HG03095 (cell line): ENCODE measurements around the gene BAIAP2.

Experiments used
- ATAC-seq: cut with Tn5 transposase; IDR thresholded peaks from one replicate; pipeline ENCODE4 v1.9.1; 2021; ENCODE audit warnings: moderate library complexity; ENCODE audit not compliant: unreplicated experiment

Gene BAIAP2

GRCh38 chr17:81102869-81103268, 67.9 kb downstream of the BAIAP2 start:
- no peak for ATAC-seq

- ATAC-seq, result no peak
These were observed 68.4 kb downstream of the BAIAP2 start for GRCh38 chr17:81103379-81103778.

DNA sequence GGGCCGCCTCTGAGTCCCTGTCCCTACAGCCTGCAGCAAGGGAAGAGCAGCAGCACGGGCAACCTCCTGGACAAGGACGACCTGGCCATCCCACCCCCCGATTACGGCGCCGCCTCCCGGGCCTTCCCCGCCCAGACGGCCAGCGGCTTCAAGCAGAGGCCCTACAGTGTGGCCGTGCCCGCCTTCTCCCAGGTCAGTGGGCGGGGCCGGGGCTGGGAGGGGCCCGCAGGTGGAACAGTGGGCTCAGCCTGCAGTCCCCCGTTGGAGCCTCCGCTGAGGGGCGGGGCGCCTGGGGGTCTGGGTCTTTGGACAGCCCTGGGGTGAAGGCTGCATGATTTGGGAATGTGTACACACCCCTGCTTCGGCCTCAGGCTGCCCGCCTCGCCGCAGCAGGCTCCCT, 71.8 kb downstream of the BAIAP2 start:
- ATAC-seq, result no peak

GRCh38 chr17:81108220-81108619, 73.3 kb downstream of the BAIAP2 start:
- ATAC-seq, result no peak

GRCh38 chr17:81109957-81110356, 75.0 kb downstream of the BAIAP2 start:
- no peak for ATAC-seq

DNA sequence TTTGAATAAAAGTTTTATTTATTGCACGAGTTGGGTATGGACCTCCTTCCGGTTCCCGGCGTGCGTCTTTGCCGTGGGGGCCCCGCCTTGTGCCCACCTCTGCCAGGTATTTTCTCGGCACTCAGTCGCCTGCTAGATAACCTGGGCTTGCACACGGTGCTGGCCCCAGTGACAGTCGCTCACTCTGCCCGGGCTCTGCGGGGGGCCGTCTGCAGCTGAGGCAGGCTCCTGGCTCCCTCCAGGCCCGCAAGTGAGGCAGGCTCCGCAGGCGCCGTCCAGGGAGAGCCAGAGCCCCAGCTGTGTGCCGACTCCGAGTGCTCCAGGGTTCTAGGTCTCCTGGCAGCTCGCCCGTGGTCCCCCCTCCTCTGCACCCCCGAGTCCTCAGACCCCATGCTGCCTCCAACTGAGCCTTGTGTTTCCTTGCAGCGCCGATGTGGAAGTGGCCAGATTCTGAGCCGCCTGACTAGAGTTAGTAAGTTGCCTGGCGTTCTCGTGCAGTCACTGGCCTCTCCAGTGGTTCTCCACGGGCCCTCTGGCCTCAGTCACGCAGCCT, 75.6 kb downstream of the BAIAP2 start:
- ATAC-seq, result no peak

- no peak for ATAC-seq
These were observed 76.1 kb downstream of the BAIAP2 start for GRCh38 chr17:81111066-81111465.

- ATAC-seq, result no peak
These were observed 77.5 kb downstream of the BAIAP2 start for GRCh38 chr17:81112450-81112849.

DNA sequence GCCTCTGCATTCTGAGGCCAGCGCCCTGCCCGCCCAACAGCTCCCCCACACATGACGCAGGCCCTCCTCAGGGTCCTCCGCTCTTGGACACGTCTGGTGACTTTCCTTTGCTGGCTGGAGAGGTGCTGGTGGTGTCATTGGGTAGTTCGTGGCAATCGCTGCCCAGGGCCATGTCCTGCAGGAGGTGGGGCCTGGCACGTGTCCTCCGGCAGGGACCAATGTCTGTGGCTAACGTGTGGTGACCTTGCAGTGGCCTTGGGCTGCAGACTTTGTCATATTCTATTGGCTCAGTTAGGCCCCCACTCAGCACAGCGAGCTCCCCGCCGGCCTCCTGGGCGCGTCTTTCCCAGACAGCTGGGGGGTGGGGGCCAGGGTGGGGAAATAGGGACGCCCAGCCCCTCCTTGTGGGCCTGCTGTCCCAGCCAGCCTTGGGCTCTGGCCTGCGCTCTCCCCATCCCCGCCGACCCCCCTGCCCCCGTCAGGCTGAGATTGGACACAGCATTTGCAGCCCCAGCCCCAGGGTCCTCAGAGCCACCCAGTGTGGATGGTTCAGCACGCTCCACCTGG, 78.3 kb downstream of the BAIAP2 start:
- ATAC-seq, result no peak

DNA sequence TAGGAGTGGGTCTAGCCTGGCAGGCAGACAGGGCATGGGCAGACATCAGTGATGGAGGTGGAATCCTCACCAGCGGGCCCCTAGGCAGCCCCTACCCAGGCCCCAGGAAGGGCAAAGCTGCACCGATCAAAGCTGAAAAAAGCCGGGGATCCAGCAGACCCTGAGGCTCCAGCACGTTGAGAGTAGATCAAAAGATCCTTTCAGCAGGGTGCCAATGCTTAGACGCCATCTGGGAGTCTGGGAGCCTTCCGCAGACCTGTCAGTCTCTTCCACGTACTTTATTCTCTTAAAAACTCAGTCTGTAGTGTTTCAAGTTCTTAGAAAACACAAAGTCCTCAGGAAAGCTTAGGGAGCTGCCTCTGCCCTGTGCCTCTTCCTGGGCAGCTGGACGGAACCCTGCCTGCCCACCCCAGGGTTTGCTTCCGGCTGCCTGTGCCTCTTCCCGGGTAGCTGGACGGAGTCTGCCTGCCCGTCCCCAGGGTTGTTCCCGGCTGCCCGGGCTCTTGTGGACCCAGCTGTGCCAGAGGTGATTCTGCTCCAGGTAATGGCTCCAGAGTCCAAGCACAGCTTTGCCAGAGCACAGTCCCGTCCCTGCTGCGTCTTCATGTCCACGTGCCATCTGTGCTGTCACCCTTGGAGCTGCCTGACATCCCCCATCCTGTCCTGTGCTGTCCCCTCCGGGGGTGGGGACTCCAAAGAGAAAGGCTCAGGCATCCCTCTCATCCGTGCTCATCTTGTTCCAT, 79.6 kb downstream of the BAIAP2 start:
- no peak for ATAC-seq

- no peak for ATAC-seq
These were observed 80.3 kb downstream of the BAIAP2 start for GRCh38 chr17:81115219-81115618.

DNA sequence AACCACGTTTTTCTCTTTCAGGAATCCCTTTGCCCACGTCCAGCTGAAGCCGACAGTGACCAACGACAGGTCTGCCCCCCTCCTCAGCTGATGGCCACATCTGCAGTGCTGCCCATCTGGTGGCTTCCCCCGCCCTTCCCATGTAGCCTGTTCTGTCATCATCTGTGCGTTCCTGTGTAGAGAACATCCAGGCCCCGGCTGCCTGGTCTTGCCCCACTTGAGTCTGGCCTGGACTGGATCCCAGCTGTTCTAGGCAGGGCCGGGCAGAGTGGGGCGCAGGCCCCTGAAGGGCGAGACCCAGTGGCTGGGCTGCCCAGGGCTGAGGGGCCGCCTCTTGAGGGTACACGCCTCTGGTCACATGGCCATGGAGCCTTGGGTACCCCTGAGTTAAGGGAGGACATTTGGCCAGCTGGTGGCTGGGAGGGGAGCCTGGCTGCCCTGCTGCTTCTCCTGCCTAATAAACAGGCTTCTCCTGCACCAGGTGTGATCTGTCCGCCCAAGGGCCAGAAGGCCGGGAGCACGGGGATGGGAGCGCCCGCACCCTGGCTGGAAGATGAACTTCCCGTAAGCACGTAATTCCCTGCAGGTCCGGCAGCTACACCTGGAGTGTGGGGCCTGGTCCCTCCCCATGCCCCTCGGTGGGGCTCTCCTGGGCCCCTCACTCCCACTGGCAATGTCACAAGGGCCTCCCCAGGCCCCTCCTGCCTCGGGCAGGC, 81.0 kb downstream of the BAIAP2 start:
- ATAC-seq, result no peak

DNA sequence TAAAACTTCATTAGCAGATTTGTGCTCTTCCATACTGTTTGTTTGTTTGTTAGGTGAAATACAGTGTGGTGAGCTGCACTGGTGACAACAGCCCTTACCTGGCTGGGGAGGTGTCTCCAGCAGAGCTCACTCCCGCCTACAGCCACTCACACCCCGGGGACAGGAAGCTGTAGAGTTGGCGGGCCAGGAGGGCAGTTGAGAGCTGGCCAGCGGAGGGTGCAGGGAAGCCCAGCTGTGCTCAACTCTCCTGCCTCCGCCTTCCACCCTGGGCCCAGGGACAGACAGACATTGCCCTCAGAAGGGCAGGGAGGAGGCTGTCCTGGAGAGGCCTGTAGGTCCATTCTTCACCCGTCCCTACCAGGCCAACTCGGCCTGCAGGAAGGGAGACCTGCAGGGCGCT, 81.8 kb downstream of the BAIAP2 start:
- ATAC-seq, result no peak

DNA sequence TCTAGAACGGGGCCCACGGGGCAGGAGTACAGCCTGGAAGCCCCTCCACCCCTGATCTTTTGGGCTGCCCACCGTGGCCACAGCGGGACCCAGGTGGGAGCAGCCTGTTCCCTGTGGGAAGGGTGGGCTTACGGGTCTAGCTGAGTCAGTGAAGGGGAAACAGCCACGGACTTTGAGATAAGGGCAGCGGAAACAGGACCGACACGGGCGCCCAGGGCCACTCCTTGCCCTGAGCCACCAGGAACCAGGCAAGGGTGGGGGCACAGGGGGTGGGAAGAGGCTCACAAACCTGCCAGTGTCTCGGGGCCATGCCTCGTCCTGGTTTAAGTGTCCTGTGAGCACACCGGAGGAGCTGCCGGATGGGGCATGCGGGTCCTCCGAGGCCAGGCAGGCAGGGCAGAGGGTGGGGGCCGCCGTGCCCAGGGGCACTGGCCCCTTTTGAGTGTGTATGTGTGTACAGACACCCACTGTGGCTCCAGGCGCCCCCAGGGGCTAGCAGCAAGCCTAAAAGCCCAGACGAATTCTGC, 82.8 kb downstream of the BAIAP2 start:
- no peak for ATAC-seq

DNA sequence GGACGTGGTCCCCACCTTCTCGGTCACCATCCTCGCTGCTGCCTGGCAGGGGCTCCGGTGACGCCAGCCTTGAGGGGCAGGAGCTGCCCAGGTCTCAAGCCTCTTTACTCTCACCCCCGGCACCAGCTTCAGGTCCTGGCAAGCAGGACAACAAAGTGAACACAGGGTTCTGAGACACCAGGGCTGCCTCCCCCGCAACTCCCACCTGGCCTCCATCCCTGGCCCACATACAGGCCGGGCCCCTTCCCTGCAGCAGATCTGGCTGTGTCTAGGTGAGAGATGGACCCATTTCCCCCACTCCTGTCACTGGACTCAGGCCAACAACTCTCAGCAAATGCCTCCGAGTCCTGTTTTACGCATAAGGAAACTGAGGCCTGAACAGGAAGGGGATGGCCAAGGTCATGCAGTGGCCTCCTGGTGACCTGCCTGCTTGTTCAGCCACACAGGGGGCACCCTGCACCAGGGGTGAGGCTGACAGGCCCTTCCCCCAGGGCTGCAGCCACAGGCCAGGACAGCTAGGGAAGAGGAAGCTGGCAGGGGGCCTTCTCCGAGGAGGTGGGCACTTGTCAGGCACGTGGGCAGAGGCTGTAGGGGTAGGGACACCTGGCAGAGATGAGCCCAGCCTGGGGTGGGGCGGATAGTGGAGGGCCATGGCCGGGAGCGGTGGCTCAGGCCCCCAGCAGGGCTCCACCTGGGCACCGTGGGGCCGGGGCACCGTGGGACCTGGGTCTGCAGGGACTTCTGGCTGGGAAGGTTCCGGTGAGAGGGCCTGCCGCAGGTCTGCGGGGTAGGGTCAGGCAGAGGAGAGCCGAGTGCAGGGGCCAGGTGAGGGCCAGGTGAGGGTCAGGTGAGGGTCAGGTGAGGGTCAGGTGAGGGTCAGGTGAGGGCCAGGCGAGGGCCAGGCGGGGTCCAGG, 83.6 kb downstream of the BAIAP2 start:
- no peak for ATAC-seq

GRCh38 chr17:81119223-81120148, 84.5 kb downstream of the BAIAP2 start:
- ATAC-seq, result no peak

DNA sequence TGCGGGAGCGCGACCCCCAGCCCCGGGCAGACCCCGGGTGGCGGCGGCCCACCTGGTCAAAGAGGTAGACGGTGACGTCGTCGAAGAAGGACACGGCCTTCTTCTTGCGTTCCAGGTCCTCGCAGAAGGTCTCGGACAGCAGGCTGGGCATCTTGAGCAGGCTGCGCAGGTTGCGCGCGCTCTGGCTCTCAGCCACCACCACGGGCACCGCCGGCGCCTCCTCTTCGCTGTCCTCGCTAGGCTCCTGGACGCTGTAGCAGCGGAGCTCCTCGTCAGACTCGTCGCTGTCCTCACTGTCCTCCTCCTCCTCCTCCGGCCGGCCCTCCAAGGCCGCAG, 85.2 kb downstream of the BAIAP2 start:
- no peak for ATAC-seq

GRCh38 chr17:81120695-81121621, 86.0 kb downstream of the BAIAP2 start:
- no peak for ATAC-seq
